PC-3 (cell line): ENCODE measurements around the gene TMEM184A. TPM values are rescaled to one million over a fixed set of nuclear protein-coding genes. Genes with fewer than 3 reads are reported as not detected.

Experiments
- ATAC-seq: fragments of 200-7000 bp; cut with Tn5 transposase; 2 replicates; pipeline ENCODE4 v1.9.1; 2020; ENCODE audit warnings: mild to moderate bottlenecking, moderate library complexity
- BruUV-seq: library from RNA; stranded (reverse); fragments of 400-500 nt; replicated peaks from 2 replicates; lab custom pipeline; 2021; lab: Mats Ljungman, UMichigan
- CTCF ChIA-PET: fragments of 300-600 bp; sonication (Branson Sonifier 250); formaldehyde crosslinking; loops from one replicate; lab custom pipeline; 2022; ENCODE audit warnings: antibody characterized with exemption; lab: Charles Lee
- POLR2A ChIA-PET: fragments of 300-600 bp; sonication (Branson Sonifier 250); formaldehyde crosslinking; loops from one replicate; lab custom pipeline; 2022; ENCODE audit warnings: antibody characterized with exemption; ENCODE audit not compliant: unreplicated experiment; lab: Charles Lee
- DNase-seq: peaks from one replicate; pipeline ENCODE4 v3.0.0-alpha.2; 2015
- H2AFZ ChIP-seq: fragments of 300-600 bp; sonication (generic); 2 replicates; pipeline ENCODE4 v1.6.0; 2016; ENCODE audit warnings: antibody characterized with exemption, low read length
- H3F3A ChIP-seq: fragments of 300-600 bp; sonication (generic); one replicate; pipeline ENCODE4 v1.6.0; 2017; ENCODE audit warnings: antibody characterized with exemption, low read length, control low read depth, mild to moderate bottlenecking; ENCODE audit not compliant: unreplicated experiment
- H3K27ac ChIP-seq: fragments of 300-600 bp; sonication (generic); 2 replicates; pipeline ENCODE4 v1.5.1; 2016; ENCODE audit warnings: mild to moderate bottlenecking, low read length
- H3K27me3 ChIP-seq: fragments of 300-600 bp; sonication (generic); 2 replicates; pipeline ENCODE4 v1.6.1; 2016; ENCODE audit warnings: low read length, mixed read lengths
- H3K36me3 ChIP-seq: fragments of 300-600 bp; sonication (generic); 2 replicates; pipeline ENCODE4 v1.6.1; 2016; ENCODE audit warnings: low read depth, mixed run types, low read length, mixed read lengths
- H3K4me1 ChIP-seq: fragments of 300-600 bp; sonication (generic); 2 replicates; pipeline ENCODE4 v1.5.1; 2016; ENCODE audit warnings: low read length; ENCODE audit not compliant: insufficient read depth
- H3K4me2 ChIP-seq: fragments of 300-600 bp; sonication (generic); 2 replicates; pipeline ENCODE4 v1.6.0; 2016; ENCODE audit warnings: low read length
- H3K4me3 ChIP-seq: fragments of 300-600 bp; sonication (generic); 2 replicates; pipeline ENCODE4 v1.5.1; 2016; ENCODE audit warnings: mild to moderate bottlenecking, low read length, mixed read lengths
- H3K79me2 ChIP-seq: fragments of 300-600 bp; sonication (generic); 2 replicates; pipeline ENCODE4 v1.6.1; 2017; ENCODE audit warnings: low read length, mixed read lengths
- H3K9ac ChIP-seq: fragments of 300-600 bp; sonication (generic); 2 replicates; pipeline ENCODE4 v1.6.0; 2016; ENCODE audit warnings: mild to moderate bottlenecking, low read length
- H3K9me2 ChIP-seq: fragments of 300-600 bp; sonication (generic); replicated peaks from 2 replicates; pipeline ENCODE4 v1.6.1; 2016; ENCODE audit warnings: mixed run types, low read length, mixed read lengths
- H3K9me3 ChIP-seq: fragments of 300-600 bp; sonication (generic); 2 replicates; pipeline ENCODE4 v1.6.1; 2016; ENCODE audit warnings: low read length, mixed read lengths
- H4K20me1 ChIP-seq: fragments of 300-600 bp; sonication (generic); 2 replicates; pipeline ENCODE4 v1.6.1; 2016; ENCODE audit warnings: low read length, mixed read lengths
- CTCF ChIP-seq: fragments of 300-600 bp; sonication (generic); conservative IDR thresholded peaks from 2 replicates; pipeline ENCODE4 v1.5.1; 2017; ENCODE audit warnings: antibody characterized with exemption, low read depth, mild to moderate bottlenecking, low read length
- EZH2 ChIP-seq: fragments of 300-600 bp; sonication (generic); IDR thresholded peaks from one replicate; pipeline ENCODE4 v1.6.1; 2017; ENCODE audit warnings: antibody characterized with exemption, mild to moderate bottlenecking, low read length; ENCODE audit not compliant: unreplicated experiment
- EZH2phosphoT487 ChIP-seq: fragments of 300-600 bp; sonication (generic); IDR thresholded peaks from 2 replicates; pipeline ENCODE4 v1.6.1; 2018; ENCODE audit warnings: mild to moderate bottlenecking, antibody characterized with exemption, low read length, borderline replicate concordance
- intact Hi-C: fragments of 100-400 bp; cut with micrococcal nuclease; formaldehyde crosslinking; loops from 2 replicates; pipeline ENCODE4 v1.9.0; 2023
- total RNA-seq: library from RNA; depleted of rRNA; stranded (reverse); fragments of >200 nt; gene quantifications from 2 replicates; pipeline ENCODE4 v1.2.3, GENCODE V29; 2014

The TMEM184A gene
- total RNA-seq, 1 experiment from 2014 or later, result 23.1 TPM

- peak; percentile 97 for DNase-seq
- ChIA-PET CTCF (interaction anchor here (1.0 to 1.4 kb wide), 2 partner anchors 19 to 23 kb away, joined by 3 to 4 read pairs; partner anchors contain the start of gene TMEM184A), POLR2A (interaction anchor here (0.5 to 1.8 kb wide), 4 partner anchors 22 to 372 kb away, joined by 3 to 8 read pairs (median 4); partner anchors contain the start of gene TMEM184A)
- TF ChIP-seq EZH2, result no peak
- TF ChIP-seq CTCF, result no peak
- TF ChIP-seq EZH2phosphoT487, result no peak
- Histone ChIP-seq H3F3A (peaks cover 7% of the 10 kb centered on the region), H3K9me3 (no peaks in the 10 kb centered on the region), H3K4me2 (peak overlapping the region; percentile 96), H4K20me1 (peaks cover 8% of the 10 kb centered on the region; the same call in 1 of the 2 replicates), H3K9ac (peak overlapping the region; percentile 91), H3K4me3 (peak overlapping the region; percentile 88), H3K27me3 (no peaks in the 10 kb centered on the region), H3K36me3 (no peaks in the 10 kb centered on the region; the same call in 1 of the 2 replicates), H3K4me1 (peaks cover 32% of the 10 kb centered on the region), H2AFZ (no peak overlapping the region), H3K27ac (peak overlapping the region; percentile 97), H3K79me2 (peaks cover 63% of the 10 kb centered on the region), H3K9me2 (no peaks in the 10 kb centered on the region)
- BruUV-seq, result TSS peak; percentile 95
- intact Hi-C loops, result loop anchor here (1.0 to 2.0 kb wide), 3 partner anchors 24 to 35 kb away; partner anchors contain the start of gene TMEM184A
- ATAC-seq, result peak; percentile 52
Measured at GRCh38 chr7:1532456-1533254, 23.4 kb downstream of the TMEM184A start.

- intact Hi-C loops, result loop anchor here (2.0 kb wide), 1 partner anchor 25 kb away; no protein-coding TSS in a partner anchor
- Histone ChIP-seq H3K79me2 (peaks cover 56% of the 10 kb centered on the region), H3K27me3 (no peaks in the 10 kb centered on the region), H3K4me3 (peak overlapping the region; percentile 88), H3K27ac (peak overlapping the region; percentile 97), H3K4me1 (peaks cover 27% of the 10 kb centered on the region), H3K36me3 (no peaks in the 10 kb centered on the region; the same call in 1 of the 2 replicates), H3K9ac (peak overlapping the region; percentile 85), H3K4me2 (peak overlapping the region; percentile 96), H3F3A (peaks cover 7% of the 10 kb centered on the region), H4K20me1 (peaks cover 8% of the 10 kb centered on the region; the same call in 1 of the 2 replicates), H2AFZ (no peak overlapping the region), H3K9me2 (no peaks in the 10 kb centered on the region), H3K9me3 (no peaks in the 10 kb centered on the region)
- no peak for TF ChIP-seq CTCF
- no peak for TF ChIP-seq EZH2phosphoT487
- TF ChIP-seq EZH2, result no peak
- DNase-seq (peak; percentile 34), ATAC-seq (no peak)
- POLR2A ChIA-PET, result interaction anchor here (1.8 kb wide), 1 partner anchor 24 kb away, joined by 8 read pairs; the partner anchor contains the start of gene TMEM184A
- BruUV-seq, result no TSS peak
- CTCF ChIA-PET, result interaction anchor here (0.6 to 1.0 kb wide), 2 partner anchors 19 to 21 kb away, joined by 3 read pairs; no protein-coding TSS in a partner anchor
Measured at GRCh38 chr7:1531979-1532455, 24.0 kb downstream of the TMEM184A start.
